ENCODE data around the gene CHRNA4.
"Not testable (repeated sequence)": the region's sequence is repeated elsewhere in the genome, so short reads cannot be mapped to it uniquely, and the experiment has no call there.

CHRNA4 gene

GRCh38 chr20:63309261-63310071, 51.7 kb downstream of the CHRNA4 start:
- DNase-seq (ENCODE audit: low read depth in 3 of 3) = no peak

GRCh38 chr20:63308218-63308911, 52.8 kb downstream of the CHRNA4 start:
- no peak for DNase-seq (ENCODE audit: low read depth in 3 of 3)

GRCh38 chr20:63307538-63308217, 53.5 kb downstream of the CHRNA4 start:
- no peak for DNase-seq (ENCODE audit: low read depth in 3 of 3)

- DNase-seq (ENCODE audit: low read depth in 3 of 3) = no peak
These were observed 54.2 kb downstream of the CHRNA4 start for GRCh38 chr20:63306673-63307537.

- not testable (repeated sequence) for DNase-seq (ENCODE audit: low read depth in 3 of 3)
These were observed 55.0 kb downstream of the CHRNA4 start for GRCh38 chr20:63305933-63306672.

- DNase-seq (ENCODE audit: low read depth in 3 of 3) = no peak
These were observed 55.8 kb downstream of the CHRNA4 start for GRCh38 chr20:63305393-63305792.

- DNase-seq (ENCODE audit: low read depth in 3 of 3) = no peak
These were observed 58.0 kb downstream of the CHRNA4 start for GRCh38 chr20:63303095-63303666.

GRCh38 chr20:63301671-63302070, 59.5 kb downstream of the CHRNA4 start:
- no peak for DNase-seq (ENCODE audit: low read depth in 3 of 3)

GRCh38 chr20:63298731-63299312, 62.3 kb downstream of the CHRNA4 start:
- no peak for DNase-seq (ENCODE audit: low read depth in 3 of 3)

GRCh38 chr20:63297796-63298572, 63.2 kb downstream of the CHRNA4 start:
- no peak for DNase-seq (ENCODE audit: low read depth in 3 of 3)

GRCh38 chr20:63297371-63297781, 63.8 kb downstream of the CHRNA4 start:
- DNase-seq (ENCODE audit: low read depth in 3 of 3) = no peak

GRCh38 chr20:63296531-63297299, 64.4 kb downstream of the CHRNA4 start:
- DNase-seq (ENCODE audit: low read depth in 3 of 3) = no peak

- no peak for DNase-seq (ENCODE audit: low read depth in 3 of 3)
These were observed 65.3 kb downstream of the CHRNA4 start for GRCh38 chr20:63295846-63296245.

GRCh38 chr20:63295422-63295821, 65.7 kb downstream of the CHRNA4 start:
- no peak for DNase-seq (ENCODE audit: low read depth in 3 of 3)

GRCh38 chr20:63295018-63295417, 66.1 kb downstream of the CHRNA4 start:
- DNase-seq (ENCODE audit: low read depth in 3 of 3) = no peak

GRCh38 chr20:63294536-63294900, 66.6 kb downstream of the CHRNA4 start:
- DNase-seq (ENCODE audit: low read depth in 3 of 3) = no peak

GRCh38 chr20:63293871-63294535, 67.1 kb downstream of the CHRNA4 start:
- no peak for DNase-seq (ENCODE audit: low read depth in 3 of 3)

- no peak for DNase-seq (ENCODE audit: low read depth in 3 of 3)
These were observed 67.7 kb downstream of the CHRNA4 start for GRCh38 chr20:63293456-63293855.
